T-cell (primary cell): Measurements from ENCODE around the gene CACNB2. TPM values are rescaled to one million over a fixed set of nuclear protein-coding genes. Genes with fewer than 3 reads are reported as not detected.

Source experiments
- ATAC-seq, 4 experiments: fragments of 200-7000 bp in 3 of 4; fragments of 150-1000 bp in 1 of 4; cut with Tn5 transposase; replicated peaks in 1 of 4; 1 replicate in 3 of 4; 2 replicates in 1 of 4; pipeline ENCODE4 v1.10.0; 2021; ENCODE audit warnings: moderate library complexity in 3 of 4, mild to moderate bottlenecking in 2 of 4, moderate number of reproducible peaks in 1 of 4
- CTCF ChIA-PET, 2 donors: fragments of 300-600 bp; sonication (Branson Sonifier 250); formaldehyde crosslinking; loops; one replicate each; lab custom pipeline; 2022; ENCODE audit warnings: antibody characterized with exemption in 2 of 2; lab: Charles Lee
- POLR2A ChIA-PET, 2 donors: fragments of 300-600 bp; sonication (Branson Sonifier 250); formaldehyde crosslinking; loops; one replicate each; lab custom pipeline; 2022; ENCODE audit warnings: antibody characterized with exemption in 2 of 2; lab: Charles Lee
- DNase-seq, 35 experiments: peaks; one replicate each; pipeline versions ENCODE4 v3.0.0 to v3.0.0-alpha.2; 2013 to 2023
- H3K27ac ChIP-seq: one replicate; pipeline ENCODE4 v1.5.1; 2013; ENCODE audit warnings: low read length
- H3K27me3 ChIP-seq, 2 experiments: replicated peaks in 1 of 2; 1 replicate in 1 of 2; 2 replicates in 1 of 2; pipeline versions ENCODE4 v1.6.1 to v1.7.0; 2013; ENCODE audit warnings: low read length in 1 of 2, mixed read lengths in 1 of 2; ENCODE audit not compliant: control insufficient read depth in 2 of 2, insufficient read depth in 2 of 2; ENCODE audit errors: extremely low read depth in 1 of 2
- H3K36me3 ChIP-seq, 2 donors: 1 replicate in 1 of 2; 2 replicates in 1 of 2; pipeline versions ENCODE4 v1.6.1 to v1.7.0; 2013; ENCODE audit warnings: low read length in 1 of 2; ENCODE audit not compliant: control insufficient read depth in 2 of 2, insufficient read depth in 1 of 2; ENCODE audit errors: extremely low read depth in 1 of 2
- H3K4me1 ChIP-seq, 2 experiments: 1 replicate in 1 of 2; 2 replicates in 1 of 2; pipeline versions ENCODE4 v1.6.1 to v1.7.0; 2013; ENCODE audit warnings: low read length in 2 of 2, mixed read lengths in 1 of 2; ENCODE audit not compliant: insufficient read depth in 2 of 2, control insufficient read depth in 1 of 2; ENCODE audit errors: extremely low read depth in 1 of 2
- H3K4me3 ChIP-seq, 2 donors: 1 replicate in 1 of 2; 2 replicates in 1 of 2; pipeline versions ENCODE4 v1.5.1 to v1.7.0; 2013; ENCODE audit warnings: mild to moderate bottlenecking in 2 of 2, low read length in 1 of 2, moderate library complexity in 1 of 2; ENCODE audit not compliant: control insufficient read depth in 1 of 2; ENCODE audit errors: extremely low read depth in 1 of 2
- H3K9me3 ChIP-seq: 2 replicates; pipeline ENCODE4 v1.7.0; 2013
- H3K27ac Mint-ChIP-seq, 2 donors: one replicate each; pipeline ENCODE4 v1.8.0; 2020 to 2021; ENCODE audit warnings: mild to moderate bottlenecking in 2 of 2, mixed read lengths in 2 of 2
- H3K27me3 Mint-ChIP-seq, 2 donors: one replicate each; pipeline ENCODE4 v1.8.0; 2021 to 2022; ENCODE audit warnings: mixed read lengths in 2 of 2
- H3K36me3 Mint-ChIP-seq: one replicate; pipeline ENCODE4 v1.8.0; 2021; ENCODE audit warnings: mixed read lengths
- H3K4me1 Mint-ChIP-seq, 3 donors: one replicate each; pipeline ENCODE4 v1.8.0; 2020 to 2022; ENCODE audit warnings: mixed read lengths in 3 of 3, mild to moderate bottlenecking in 1 of 3
- H3K4me3 Mint-ChIP-seq, 3 donors: one replicate each; pipeline ENCODE4 v1.8.0; 2020 to 2022; ENCODE audit warnings: mild to moderate bottlenecking in 3 of 3, mixed read lengths in 3 of 3, moderate library complexity in 3 of 3
- H3K9me3 Mint-ChIP-seq, 3 donors: one replicate each; pipeline ENCODE4 v1.8.0; 2020 to 2022; ENCODE audit warnings: mixed read lengths in 3 of 3
- WGBS: methylation state at CpG from one replicate; pipeline ENCODE4 v1.1.5; 2013; ENCODE audit warnings: missing lambda C conversion rate; ENCODE audit not compliant: insufficient coverage; 5-methylcytosine and 5-hydroxymethylcytosine counted together
- total RNA-seq, 35 experiments: library from RNA in 6 of 35; stranded (reverse) in 6 of 35; fragments of 120-200 nt in 1 of 35; gene quantifications; one replicate each; pipeline versions ENCODE4 v1.2.1 to v1.2.4 and lab custom pipeline; 2013 to 2026

CACNB2 gene
- total RNA-seq, 5 donors from 2014 or later (not counting 1 experiment from before 2014, with no cell fraction given) = not detected

DNA sequence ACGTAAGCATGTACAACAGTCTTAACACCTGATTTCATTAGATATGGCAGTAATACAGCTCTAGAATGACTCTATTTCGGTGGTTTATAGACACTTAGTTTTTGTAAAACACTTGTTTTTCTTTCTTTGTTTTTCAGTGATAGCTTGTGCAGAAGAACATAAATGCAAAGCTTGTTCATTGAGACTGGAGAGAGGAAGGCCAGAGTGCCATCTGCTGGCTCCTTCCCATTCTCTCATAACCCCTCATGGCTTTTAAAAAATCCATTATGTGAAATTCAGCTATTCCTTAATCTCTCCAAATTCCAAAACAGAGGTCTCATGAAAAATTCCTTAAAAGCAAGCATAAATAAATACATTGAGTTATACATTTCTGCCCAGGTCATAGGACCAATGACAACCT lies 76.3 kb downstream of the CACNB2 start:
- Histone ChIP-seq H3K4me3 (no peak overlapping the region), H3K27ac (no peak overlapping the region), H3K9me3 (no peaks in the 10 kb centered on the region), H3K27me3 (no peaks in the 10 kb centered on the region), H3K4me1 (no peaks in the 10 kb centered on the region), H3K36me3 (no peaks in the 10 kb centered on the region)
- Mint-ChIP-seq H3K27ac (no peak overlapping the region), H3K9me3 (no peaks in the 10 kb centered on the region), H3K36me3 (no peaks in the 10 kb centered on the region), H3K27me3 (peaks cover 4% of the 10 kb centered on the region in 2 donors), H3K4me1 (no peaks in the 10 kb centered on the region), H3K4me3 (no peak overlapping the region)
- WGBS = no CpG with 5 or more reads among the region's 2 CpGs
- ChIA-PET CTCF (interaction anchor here in 1 of 2 donors (0.6 kb wide), 2 partner anchors 13 to 366 kb away, joined by 5 to 6 read pairs; no protein-coding TSS in a partner anchor), POLR2A (no interaction called here)
- ATAC-seq (no peak), DNase-seq (no peak)

DNA sequence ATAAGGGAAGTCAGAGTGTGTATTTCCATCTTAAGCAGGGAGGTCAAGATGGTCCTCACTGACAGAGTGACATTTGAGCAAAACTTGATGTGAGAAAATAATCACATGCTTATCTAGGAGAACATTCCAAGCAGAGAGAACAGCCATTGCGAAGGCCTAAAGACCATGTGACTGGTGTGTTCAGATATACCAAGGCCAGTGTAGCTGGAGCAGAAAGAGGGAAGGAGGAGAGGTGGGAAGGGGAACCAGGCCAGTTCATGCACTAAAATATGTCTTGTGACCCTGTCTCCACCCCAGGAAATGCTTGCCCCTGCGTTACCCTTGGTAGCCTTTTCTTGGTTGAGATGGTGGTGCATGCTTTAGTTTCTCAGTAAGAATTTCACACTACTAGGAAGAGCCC lies 77.4 kb downstream of the CACNB2 start:
- H3K4me1 Mint-ChIP-seq = no peaks in the 10 kb centered on the region
- DNase-seq (no peak), ATAC-seq (no peak)
- 80% methylated on average over 1 of the region's 2 CpGs for WGBS
- POLR2A ChIA-PET = no interaction called here
- H3K9me3 Mint-ChIP-seq = no peaks in the 10 kb centered on the region
- H3K36me3 ChIP-seq = no peaks in the 10 kb centered on the region
- H3K4me1 ChIP-seq = no peaks in the 10 kb centered on the region
- no peaks in the 10 kb centered on the region for H3K27me3 ChIP-seq
- H3K27ac Mint-ChIP-seq = no peak overlapping the region
- CTCF ChIA-PET = no interaction called here
- no peak overlapping the region for H3K27ac ChIP-seq
- peaks cover 4% of the 10 kb centered on the region in 2 donors for H3K27me3 Mint-ChIP-seq
- H3K4me3 ChIP-seq = no peak overlapping the region
- H3K36me3 Mint-ChIP-seq = no peaks in the 10 kb centered on the region
- no peak overlapping the region for H3K4me3 Mint-ChIP-seq
- H3K9me3 ChIP-seq = no peaks in the 10 kb centered on the region

DNA sequence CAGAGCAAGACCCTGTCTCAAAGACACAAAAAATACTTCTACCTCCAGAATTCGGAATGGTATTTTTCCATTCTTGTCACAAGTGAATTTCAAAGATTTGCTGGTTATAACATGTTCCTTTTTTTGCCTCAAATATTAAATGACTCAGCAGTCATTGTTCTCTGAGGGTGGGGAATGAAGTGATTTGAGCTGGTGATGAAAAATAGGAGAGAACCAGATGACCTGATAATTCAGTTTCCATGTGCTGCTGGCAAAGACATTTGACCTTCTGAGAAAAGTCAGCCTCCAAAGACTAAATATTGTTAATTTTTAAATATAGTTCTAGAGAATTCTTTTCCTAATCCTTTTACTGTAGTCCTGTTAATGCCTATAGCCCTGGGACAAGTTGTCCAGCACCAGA lies 78.9 kb downstream of the CACNB2 start:
- no peaks in the 10 kb centered on the region for H3K36me3 Mint-ChIP-seq
- no peak overlapping the region for H3K27ac ChIP-seq
- no peak overlapping the region for H3K4me3 ChIP-seq
- ChIA-PET CTCF (no interaction called here), POLR2A (no interaction called here)
- no peak overlapping the region for H3K4me3 Mint-ChIP-seq
- H3K4me1 ChIP-seq = no peaks in the 10 kb centered on the region
- H3K27ac Mint-ChIP-seq = no peak overlapping the region
- H3K27me3 ChIP-seq = no peaks in the 10 kb centered on the region
- DNase-seq = no peak
- no peaks in the 10 kb centered on the region for H3K9me3 Mint-ChIP-seq
- WGBS = no CpG with 5 or more reads among the region's 1 CpG
- H3K4me1 Mint-ChIP-seq = no peaks in the 10 kb centered on the region
- H3K27me3 Mint-ChIP-seq = peaks cover 0 to 4% of the 10 kb centered on the region in 2 donors
- no peak for ATAC-seq
- no peaks in the 10 kb centered on the region for H3K9me3 ChIP-seq
- no peaks in the 10 kb centered on the region for H3K36me3 ChIP-seq

DNA sequence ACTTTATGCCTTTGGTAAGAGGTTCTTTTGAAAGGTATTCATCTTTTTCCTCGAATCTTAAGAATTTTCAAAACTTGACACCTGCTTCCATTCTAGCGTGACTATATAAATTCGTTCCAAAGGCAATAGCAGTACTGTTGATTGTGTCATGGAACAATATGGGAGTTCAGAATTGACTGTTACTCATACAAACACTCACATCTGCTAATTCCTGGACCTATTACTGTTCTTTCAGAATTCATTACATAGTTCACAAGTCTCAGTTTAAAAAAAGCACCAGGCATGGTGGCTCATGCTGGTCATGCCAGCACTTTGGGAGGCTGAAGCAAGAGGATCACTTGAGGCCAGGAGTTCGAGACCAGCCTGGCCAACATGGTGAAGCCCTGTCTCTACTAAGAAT lies 80.9 kb downstream of the CACNB2 start:
- H3K4me1 ChIP-seq = no peaks in the 10 kb centered on the region
- H3K9me3 Mint-ChIP-seq = no peaks in the 10 kb centered on the region
- POLR2A ChIA-PET = no interaction called here
- 67% methylated on average over 1 of the region's 4 CpGs for WGBS
- peaks cover 0 to 2% of the 10 kb centered on the region in 2 donors for H3K27me3 Mint-ChIP-seq
- peaks cover 0 to 7% of the 10 kb centered on the region in 2 experiments for H3K27me3 ChIP-seq
- no peak overlapping the region for H3K4me3 Mint-ChIP-seq
- H3K27ac ChIP-seq = no peak overlapping the region
- CTCF ChIA-PET = no interaction called here
- no peaks in the 10 kb centered on the region for H3K4me1 Mint-ChIP-seq
- no peaks in the 10 kb centered on the region for H3K9me3 ChIP-seq
- H3K36me3 ChIP-seq = no peaks in the 10 kb centered on the region
- H3K4me3 ChIP-seq = no peak overlapping the region
- ATAC-seq = no peak
- H3K36me3 Mint-ChIP-seq = no peaks in the 10 kb centered on the region
- H3K27ac Mint-ChIP-seq = no peak overlapping the region
- DNase-seq = no peak

DNA sequence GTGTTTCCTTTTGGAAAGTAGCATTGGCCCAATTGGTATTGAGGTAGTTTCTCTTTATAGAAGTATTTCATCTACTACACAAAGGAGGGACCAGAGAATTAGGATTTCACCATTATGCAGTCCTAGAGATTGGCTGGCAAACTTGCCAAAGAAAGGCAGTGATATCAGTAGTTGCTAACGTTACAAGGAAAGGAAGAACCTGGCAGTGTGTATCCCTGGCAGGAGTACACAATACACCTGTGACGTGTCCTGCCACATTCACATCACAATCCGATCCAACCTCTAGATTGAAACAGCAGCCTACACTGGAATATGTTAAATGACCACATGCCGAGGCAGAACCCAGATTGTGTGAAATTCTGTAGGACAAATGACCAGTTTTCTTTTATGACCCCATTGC lies 81.7 kb downstream of the CACNB2 start:
- Mint-ChIP-seq H3K9me3 (no peaks in the 10 kb centered on the region), H3K4me1 (no peaks in the 10 kb centered on the region), H3K27me3 (peaks cover 0 to 8% of the 10 kb centered on the region in 2 donors), H3K36me3 (no peaks in the 10 kb centered on the region), H3K27ac (no peak overlapping the region), H3K4me3 (no peak overlapping the region)
- no peaks in the 10 kb centered on the region for H3K36me3 ChIP-seq
- DNase-seq (no peak), ATAC-seq (no peak)
- H3K27ac ChIP-seq = no peak overlapping the region
- ChIA-PET POLR2A (no interaction called here), CTCF (no interaction called here)
- 83% methylated on average over 1 of the region's 4 CpGs for WGBS
- H3K4me1 ChIP-seq = no peaks in the 10 kb centered on the region
- peaks cover 0 to 7% of the 10 kb centered on the region in 2 experiments for H3K27me3 ChIP-seq
- no peaks in the 10 kb centered on the region for H3K9me3 ChIP-seq
- H3K4me3 ChIP-seq = no peak overlapping the region

DNA sequence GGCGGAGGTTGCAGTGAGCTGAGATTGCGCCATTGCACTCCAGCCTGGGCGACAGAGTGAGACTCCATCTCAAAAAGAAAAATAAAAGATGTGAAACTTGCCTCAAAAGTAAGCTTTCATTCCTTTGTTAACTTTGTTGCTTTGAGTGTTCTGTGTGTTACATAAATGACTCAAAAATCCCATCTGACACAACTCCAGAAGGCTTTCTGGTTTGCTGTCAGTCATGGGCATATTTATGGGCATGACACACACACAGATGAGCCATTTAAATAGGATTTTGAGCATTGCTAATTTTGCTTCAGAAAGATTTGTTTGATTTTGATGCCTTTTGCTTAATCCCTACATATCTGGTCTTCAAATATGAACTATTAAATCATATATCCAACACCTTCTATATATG lies 82.6 kb downstream of the CACNB2 start:
- Histone ChIP-seq H3K9me3 (no peaks in the 10 kb centered on the region), H3K4me3 (no peak overlapping the region), H3K4me1 (no peaks in the 10 kb centered on the region), H3K27ac (no peak overlapping the region), H3K36me3 (no peaks in the 10 kb centered on the region), H3K27me3 (peaks cover 0 to 7% of the 10 kb centered on the region in 2 experiments)
- WGBS = no CpG with 5 or more reads among the region's 3 CpGs
- Mint-ChIP-seq H3K27ac (no peak overlapping the region), H3K36me3 (no peaks in the 10 kb centered on the region), H3K9me3 (no peaks in the 10 kb centered on the region), H3K4me1 (no peaks in the 10 kb centered on the region), H3K4me3 (no peak overlapping the region), H3K27me3 (peaks cover 0 to 10% of the 10 kb centered on the region in 2 donors)
- ATAC-seq (no peak), DNase-seq (no peak)
- ChIA-PET CTCF (no interaction called here), POLR2A (no interaction called here)

DNA sequence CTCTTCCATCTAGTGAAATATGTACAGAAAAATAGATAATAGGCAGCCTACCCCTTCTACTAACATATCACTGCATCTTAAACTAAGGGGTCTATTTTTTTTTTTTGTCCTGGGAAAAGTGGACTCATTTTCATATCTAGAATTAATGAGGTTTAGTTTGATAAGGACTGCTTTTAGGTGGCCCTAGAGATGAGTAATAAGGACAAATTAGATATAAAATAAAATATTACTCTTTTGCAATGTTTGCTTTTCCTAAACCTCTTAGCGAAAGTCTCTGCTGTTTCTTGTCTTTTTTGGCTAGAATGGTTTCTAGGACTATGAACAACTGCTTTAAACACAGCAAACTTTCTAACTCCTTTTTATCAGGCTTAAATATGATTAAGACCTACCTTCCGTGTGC lies 83.7 kb downstream of the CACNB2 start:
- Histone ChIP-seq H3K36me3 (no peaks in the 10 kb centered on the region), H3K4me1 (no peaks in the 10 kb centered on the region), H3K4me3 (no peak overlapping the region), H3K27me3 (peaks cover 0 to 7% of the 10 kb centered on the region in 2 experiments), H3K27ac (no peak overlapping the region), H3K9me3 (no peaks in the 10 kb centered on the region)
- no CpG with 5 or more reads among the region's 2 CpGs for WGBS
- ChIA-PET CTCF (no interaction called here), POLR2A (interaction anchor here in 1 of 2 donors (0.6 kb wide), 1 partner anchor 924 kb away, joined by 5 read pairs; no protein-coding TSS in a partner anchor)
- DNase-seq (no peak), ATAC-seq (no peak)
- Mint-ChIP-seq H3K36me3 (no peaks in the 10 kb centered on the region), H3K27ac (no peak overlapping the region), H3K9me3 (no peaks in the 10 kb centered on the region), H3K27me3 (peaks cover 0 to 10% of the 10 kb centered on the region in 2 donors), H3K4me1 (no peaks in the 10 kb centered on the region), H3K4me3 (no peak overlapping the region)
